Gastroesophageal sphincter (tissue), 4 donors: ENCODE measurements around the gene RPLP1. TPM values are rescaled to one million over a fixed set of nuclear protein-coding genes. Genes with fewer than 3 reads are reported as not detected.
A peak's percentile ranks its signal among the peaks of the same experiment; 100 is the strongest.

Experiments
- ATAC-seq: fragments of 150-250 bp; one replicate; pipeline ENCODE4 v1.9.1; 2016; ENCODE audit warnings: mild to moderate bottlenecking, moderate library complexity
- H3K27ac ChIP-seq, 4 donors: fragments of 200-600 bp; sonication (generic) in 3 of 4; 1 replicate in 3 of 4; 2 replicates in 1 of 4; pipeline ENCODE4 v1.5.1; 2016 to 2019
- H3K27me3 ChIP-seq: fragments of 200-600 bp; sonication (generic); one replicate; pipeline ENCODE4 v1.5.1; 2019
- H3K36me3 ChIP-seq, 2 donors: fragments of 200-600 bp; sonication (generic); one replicate each; pipeline ENCODE4 v1.5.1; 2019; ENCODE audit warnings: control low read depth in 1 of 2
- H3K4me1 ChIP-seq, 3 donors: fragments of 200-600 bp; sonication (generic); 1 replicate in 2 of 3; 2 replicates in 1 of 3; pipeline ENCODE4 v1.5.1; 2016 to 2019; ENCODE audit warnings: control low read depth in 2 of 3
- H3K4me3 ChIP-seq, 2 donors: fragments of 200-600 bp; sonication (generic); one replicate each; pipeline ENCODE4 v1.5.1; 2019; ENCODE audit warnings: mild to moderate bottlenecking in 1 of 2, moderate library complexity in 1 of 2
- H3K9me3 ChIP-seq, 3 donors: fragments of 200-600 bp; sonication (generic); one replicate each; pipeline ENCODE4 v1.5.1; 2017 to 2019; ENCODE audit warnings: control low read depth in 2 of 3
- CTCF ChIP-seq, 4 experiments: fragments of 200-600 bp in 2 of 4; fragments of 450-650 bp in 2 of 4; sonication (generic) in 1 of 4; IDR thresholded peaks; one replicate each; pipeline ENCODE4 v1.5.1; 2017 to 2019; ENCODE audit warnings: antibody characterized with exemption in 4 of 4, mild to moderate bottlenecking in 2 of 4, moderate library complexity in 2 of 4
- EP300 ChIP-seq: sonication (generic); formaldehyde crosslinking; IDR thresholded peaks from one replicate; pipeline ENCODE4 v1.6.1; 2017; ENCODE audit warnings: antibody characterized with exemption, mild to moderate bottlenecking
- POLR2A ChIP-seq, 2 donors: fragments of 450-650 bp; IDR thresholded peaks; one replicate each; pipeline ENCODE4 v1.6.1; 2017; ENCODE audit warnings: antibody characterized with exemption in 2 of 2, mild to moderate bottlenecking in 2 of 2, moderate library complexity in 1 of 2
- POLR2AphosphoS5 ChIP-seq: sonication (generic); formaldehyde crosslinking; IDR thresholded peaks from one replicate; pipeline ENCODE4 v1.6.1; 2017; ENCODE audit warnings: antibody characterized with exemption
- WGBS, 2 donors: methylation state at CpG; one replicate each; pipeline ENCODE4 v1.1.5; 2018; ENCODE audit warnings: low coverage in 1 of 2; 5-methylcytosine and 5-hydroxymethylcytosine counted together
- total RNA-seq, 4 donors: library from RNA; depleted of rRNA; stranded (reverse); fragments of >200 nt; gene quantifications; one replicate each; pipeline ENCODE4 v1.1.0, GENCODE V29; 2016

Gene RPLP1
- total RNA-seq, 4 donors from 2014 or later: 337 to 657 (median 426) TPM

- peaks cover 0 to 55% (median 12%) of the 10 kb centered on the region in 3 donors for H3K4me1 ChIP-seq
- peaks cover 0 to 27% of the 10 kb centered on the region in 2 donors for H3K36me3 ChIP-seq
- no peaks in the 10 kb centered on the region for H3K9me3 ChIP-seq
- ATAC-seq: no peak
- no peaks in the 10 kb centered on the region for H3K27me3 ChIP-seq
- H3K27ac ChIP-seq: no peak overlapping the region
- H3K4me3 ChIP-seq: no peak overlapping the region
- WGBS, 2 donors: 44 to 67% methylated on average over 1 of the region's 1 CpG
- TF ChIP-seq CTCF (IDR thresholded peaks at IDR 0.05) (no peak), POLR2AphosphoS5 (no peak)
Measured at GRCh38 chr15:69460481-69460880, 7.9 kb downstream of the RPLP1 start.

- WGBS, 2 donors: 80% methylated on average over 2 to 4 of the region's 23 CpGs
- peak; percentile 4 for ATAC-seq
- Histone ChIP-seq H3K9me3 (no peaks in the 10 kb centered on the region), H3K27me3 (no peaks in the 10 kb centered on the region), H3K36me3 (peaks cover 0 to 11% of the 10 kb centered on the region in 2 donors), H3K4me1 (peaks cover 0 to 56% (median 12%) of the 10 kb centered on the region in 3 donors), H3K4me3 (peak overlapping the region; percentile 48 to 55), H3K27ac (peak overlapping the region; percentile 21 to 96 (median 91))
- no peak for TF ChIP-seq EP300
- no peak for TF ChIP-seq POLR2A (IDR thresholded peaks at IDR 0.05)
- no peak for TF ChIP-seq POLR2AphosphoS5
- TF ChIP-seq CTCF (IDR thresholded peaks at IDR 0.05): no peak
Measured at GRCh38 chr15:69462030-69462492, 9.4 kb downstream of the RPLP1 start.

GRCh38 chr15:69462493-69463181 lies 10.0 kb downstream of the RPLP1 start:
- 10% methylated on average over 2 of the region's 46 CpGs; no CpG with 5 or more reads in 1 of the 2 donors for WGBS, 2 donors
- peak overlapping the region; percentile 55 to 56 for H3K4me3 ChIP-seq
- TF ChIP-seq POLR2AphosphoS5 (peak; percentile 79), POLR2A (IDR thresholded peaks at IDR 0.05) (peak; percentile 45 to 70), EP300 (no peak), CTCF (IDR thresholded peaks at IDR 0.05) (peak; percentile 74 to 94 (median 90))
- H3K27me3 ChIP-seq: no peaks in the 10 kb centered on the region
- peaks cover 0 to 54% (median 12%) of the 10 kb centered on the region in 3 donors for H3K4me1 ChIP-seq
- H3K9me3 ChIP-seq: no peaks in the 10 kb centered on the region
- peak; percentile 97 for ATAC-seq
- H3K36me3 ChIP-seq: peaks cover 0 to 5% of the 10 kb centered on the region in 2 donors
- peak overlapping the region; percentile 86 to 96 (median 91) for H3K27ac ChIP-seq

GRCh38 chr15:69463182-69463756 lies 10.7 kb downstream of the RPLP1 start:
- WGBS, 2 donors: 8 to 15% methylated on average over 9 of the region's 13 CpGs
- ATAC-seq: no peak
- Histone ChIP-seq H3K4me3 (peak overlapping the region; percentile 55 to 56), H3K9me3 (no peaks in the 10 kb centered on the region), H3K27me3 (no peaks in the 10 kb centered on the region), H3K27ac (peak overlapping the region; percentile 86 to 96 (median 91)), H3K4me1 (peaks cover 0 to 50% (median 12%) of the 10 kb centered on the region in 3 donors), H3K36me3 (no peaks in the 10 kb centered on the region)
- TF ChIP-seq POLR2AphosphoS5 (no peak), CTCF (IDR thresholded peaks at IDR 0.05) (no peak), POLR2A (IDR thresholded peaks at IDR 0.05) (no peak), EP300 (no peak)
